Measurements from ENCODE around the gene TSC2.
"Not testable (repeated sequence)": the region's sequence is repeated elsewhere in the genome, so short reads cannot be mapped to it uniquely, and the experiment has no call there.

The TSC2 gene

DNA sequence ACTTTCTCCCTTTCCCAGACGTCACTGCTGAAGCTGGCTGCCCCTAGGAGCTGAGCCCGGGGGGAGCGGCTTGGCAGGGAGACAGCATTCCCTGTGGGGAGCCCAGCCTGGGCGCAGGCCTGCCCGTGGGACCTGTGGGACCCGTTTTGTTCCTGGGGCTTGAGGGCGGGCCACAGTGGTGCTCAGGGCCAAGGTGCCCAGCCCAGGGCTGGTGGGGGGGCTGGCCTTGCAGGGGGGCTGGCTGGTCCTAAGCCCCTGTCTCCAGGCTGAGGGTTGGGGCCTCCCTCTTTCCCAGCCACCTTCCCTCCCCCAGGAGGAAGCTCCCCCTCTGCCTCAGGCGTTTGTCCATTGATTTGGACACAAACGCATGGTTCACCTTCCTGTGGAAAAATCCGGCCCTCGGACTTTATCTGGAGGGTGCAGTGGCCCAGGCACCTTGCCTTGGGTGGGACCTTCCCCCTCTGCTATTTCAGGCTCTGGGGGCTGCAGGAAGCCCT is 16.7 kb upstream of the TSC2 start:
- no peak for DNase-seq

DNA sequence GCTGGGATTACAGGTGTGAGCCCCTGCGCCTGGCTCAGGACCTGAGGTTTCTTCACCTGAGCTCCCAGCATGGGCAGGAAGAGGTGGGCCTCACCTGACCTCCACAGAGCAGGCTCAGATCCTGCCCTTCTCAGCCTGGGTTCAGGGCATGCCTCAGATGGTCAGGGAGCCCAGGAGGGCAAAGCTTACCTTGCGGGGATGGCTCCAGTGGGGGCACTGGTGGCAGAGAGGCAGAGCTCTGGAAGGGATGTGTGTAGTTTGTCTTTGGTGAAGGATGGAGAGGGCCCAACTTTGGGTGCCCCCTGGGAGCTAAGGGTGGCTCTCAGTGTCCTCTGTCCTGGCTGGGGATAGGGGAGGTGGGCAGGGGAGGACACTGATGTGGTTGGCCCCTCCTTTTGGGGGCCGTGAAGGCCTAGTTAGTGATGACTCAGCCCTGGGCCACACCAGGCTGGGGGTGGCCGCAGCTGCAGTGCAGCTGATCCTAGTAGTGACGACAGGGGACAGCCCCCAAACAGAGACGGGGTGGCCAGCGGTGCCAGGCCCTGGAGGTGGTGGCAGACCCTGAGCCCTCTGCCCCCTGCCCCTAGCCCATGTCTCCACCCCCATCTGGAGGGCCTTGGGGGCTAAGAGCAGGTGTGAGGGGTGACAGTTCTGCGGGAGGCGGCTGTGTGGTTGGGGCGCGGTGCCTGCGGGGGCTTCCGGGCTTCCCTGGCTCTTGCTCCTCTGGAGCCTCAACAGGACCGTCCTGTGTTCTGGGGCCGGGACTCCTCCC is 15.3 kb upstream of the TSC2 start:
- no peak for DNase-seq

DNA sequence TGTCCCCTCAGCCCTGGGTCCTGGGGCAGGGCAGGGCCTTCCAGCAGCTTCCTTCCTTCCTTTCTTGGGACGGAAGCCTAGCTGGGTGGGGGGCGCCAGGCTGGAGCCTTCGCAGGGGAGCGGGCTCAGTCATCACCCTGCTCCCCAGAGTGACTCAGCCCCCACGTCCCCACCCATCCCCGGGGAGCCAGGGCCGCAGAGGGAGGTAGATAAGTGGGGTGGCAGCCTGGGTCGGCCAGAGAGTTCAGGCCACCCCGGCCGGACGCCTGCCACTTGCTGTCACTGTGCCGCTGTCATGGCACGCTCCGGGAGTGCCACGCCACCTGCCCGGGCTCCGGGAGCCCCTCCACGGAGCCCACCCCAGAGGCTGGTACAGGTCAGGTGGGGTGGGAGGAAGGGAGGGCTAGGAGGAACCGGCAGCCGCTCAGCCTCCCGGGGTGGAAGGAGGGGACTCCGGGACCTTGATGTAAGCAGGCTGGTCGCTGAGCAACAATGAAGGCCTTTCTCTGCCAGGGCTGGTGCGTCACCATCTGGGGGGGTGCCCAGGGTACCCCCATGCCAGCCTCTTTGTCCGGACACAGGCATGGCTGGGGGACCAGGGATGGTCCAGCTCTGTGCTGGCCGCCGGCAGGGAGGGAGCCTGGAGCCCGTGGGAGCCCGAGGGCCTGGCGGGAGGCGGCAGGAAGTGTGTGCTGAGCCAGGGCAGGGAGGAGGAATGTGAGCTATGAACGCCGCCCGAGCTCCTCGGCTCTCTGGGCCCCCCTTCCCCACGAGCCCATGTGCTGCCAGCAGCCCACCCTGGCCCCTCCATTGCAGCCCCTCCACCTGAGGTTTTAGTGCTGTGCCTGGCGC is 14.5 kb upstream of the TSC2 start:
- DNase-seq: no peak

DNA sequence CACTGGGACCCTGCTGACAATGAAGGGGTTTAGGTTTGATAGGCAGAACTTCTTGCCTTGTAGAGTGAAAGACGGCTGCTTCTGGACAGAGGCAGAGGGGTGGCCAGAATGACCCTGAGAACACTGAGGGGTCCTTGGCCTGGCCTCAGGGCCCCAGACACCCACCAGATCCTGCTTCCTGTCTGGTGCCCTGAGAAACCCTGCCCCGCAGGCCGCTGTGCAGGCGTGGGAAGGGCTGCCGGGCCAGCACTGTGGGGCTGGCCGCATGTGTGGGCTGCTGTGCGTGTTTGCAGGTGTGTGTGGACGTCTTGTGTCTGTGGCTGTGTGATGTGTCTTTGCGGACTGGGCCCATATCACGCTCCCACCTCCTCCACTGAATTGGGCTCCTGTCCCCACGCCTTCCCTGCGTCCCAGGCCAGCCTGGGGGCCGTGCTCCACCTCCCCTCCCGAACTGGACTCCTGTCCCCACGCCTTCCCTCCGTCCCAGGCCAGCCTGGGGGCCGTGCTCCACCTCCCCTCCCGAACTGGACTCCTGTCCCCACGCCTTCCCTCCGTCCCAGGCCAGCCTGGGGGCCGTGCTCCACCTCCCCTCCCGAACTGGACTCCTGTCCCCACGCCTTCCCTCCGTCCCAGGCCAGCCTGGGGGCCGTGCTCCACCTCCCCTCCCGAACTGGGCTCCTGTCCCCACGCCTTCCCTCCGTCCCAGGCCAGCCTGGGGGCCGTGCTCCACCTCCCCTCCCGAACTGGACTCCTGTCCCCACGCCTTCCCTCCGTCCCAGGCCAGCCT is 13.7 kb upstream of the TSC2 start:
- DNase-seq: not testable (repeated sequence)

DNA sequence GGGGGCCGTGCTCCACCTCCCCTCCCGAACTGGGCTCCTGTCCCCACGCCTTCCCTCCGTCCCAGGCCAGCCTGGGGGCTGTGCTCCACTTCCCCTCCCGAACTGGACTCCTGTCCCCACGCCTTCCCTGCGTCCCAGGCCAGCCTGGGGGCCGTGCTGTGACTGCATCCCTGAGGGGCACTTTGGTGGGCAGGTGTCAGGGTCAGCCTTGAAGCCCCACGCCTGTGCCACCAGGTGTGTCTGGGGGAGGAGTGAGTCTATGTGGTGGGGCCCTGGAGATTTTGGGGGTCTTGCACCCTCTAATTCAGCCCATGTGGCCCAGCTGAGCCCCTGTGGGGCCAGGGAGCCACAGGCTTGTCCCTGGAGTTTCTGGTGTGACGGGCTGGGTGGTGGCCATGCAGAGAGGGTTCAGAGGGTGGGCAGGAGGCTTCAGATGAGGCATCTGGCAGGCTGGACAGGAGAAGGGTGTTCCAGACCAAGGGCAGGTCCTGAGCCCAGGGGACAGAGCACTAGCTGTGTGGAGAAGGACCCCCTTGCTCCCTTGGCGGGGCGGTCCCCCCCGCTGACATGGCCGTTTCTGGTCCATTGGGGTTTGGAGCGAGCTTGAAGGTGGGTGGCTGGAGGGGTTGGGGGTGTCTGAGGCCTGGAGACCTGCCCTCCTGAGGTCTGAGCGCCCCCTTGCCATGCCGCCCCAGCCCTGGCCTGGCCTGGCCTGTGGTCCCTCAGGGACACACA is 12.9 kb upstream of the TSC2 start:
- no peak for DNase-seq

DNA sequence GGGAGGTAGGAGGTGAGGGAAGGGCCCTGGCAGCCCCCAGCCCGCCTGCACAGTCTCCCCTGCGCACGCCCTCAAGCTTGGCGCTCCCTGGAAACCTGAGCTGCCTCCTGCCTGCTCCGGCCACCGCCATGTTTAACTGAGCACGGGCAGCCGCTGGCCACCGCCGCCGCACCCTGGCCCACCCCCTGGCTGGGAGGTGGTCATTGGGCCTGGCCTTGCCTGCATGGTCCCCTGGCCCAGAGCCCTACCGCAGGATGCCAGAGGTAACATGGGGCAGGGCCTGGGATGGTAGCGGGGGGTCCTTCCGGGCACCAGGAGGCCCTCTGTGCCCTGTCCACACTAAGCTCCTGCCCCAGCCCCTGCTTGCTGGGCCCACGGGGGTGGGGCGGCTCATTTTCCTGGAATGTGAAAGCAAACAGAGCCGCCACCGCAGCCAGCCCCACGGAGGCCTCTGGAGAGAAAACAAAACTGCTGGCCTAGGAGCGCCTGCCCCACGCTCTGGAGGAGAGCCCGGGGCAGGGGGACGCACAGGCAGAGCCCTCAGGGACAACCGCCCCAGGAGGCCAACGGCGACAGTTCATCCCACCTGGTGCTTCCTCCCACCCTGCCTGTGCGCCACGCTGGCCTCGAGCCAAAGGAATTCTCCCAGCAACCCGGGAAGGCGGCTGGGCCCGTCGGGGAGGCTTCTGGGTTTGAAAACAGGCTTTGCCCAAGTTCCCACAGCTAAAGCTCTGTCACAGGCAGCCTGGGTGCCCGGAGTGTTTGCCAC is 12.2 kb upstream of the TSC2 start:
- no peak for DNase-seq

DNA sequence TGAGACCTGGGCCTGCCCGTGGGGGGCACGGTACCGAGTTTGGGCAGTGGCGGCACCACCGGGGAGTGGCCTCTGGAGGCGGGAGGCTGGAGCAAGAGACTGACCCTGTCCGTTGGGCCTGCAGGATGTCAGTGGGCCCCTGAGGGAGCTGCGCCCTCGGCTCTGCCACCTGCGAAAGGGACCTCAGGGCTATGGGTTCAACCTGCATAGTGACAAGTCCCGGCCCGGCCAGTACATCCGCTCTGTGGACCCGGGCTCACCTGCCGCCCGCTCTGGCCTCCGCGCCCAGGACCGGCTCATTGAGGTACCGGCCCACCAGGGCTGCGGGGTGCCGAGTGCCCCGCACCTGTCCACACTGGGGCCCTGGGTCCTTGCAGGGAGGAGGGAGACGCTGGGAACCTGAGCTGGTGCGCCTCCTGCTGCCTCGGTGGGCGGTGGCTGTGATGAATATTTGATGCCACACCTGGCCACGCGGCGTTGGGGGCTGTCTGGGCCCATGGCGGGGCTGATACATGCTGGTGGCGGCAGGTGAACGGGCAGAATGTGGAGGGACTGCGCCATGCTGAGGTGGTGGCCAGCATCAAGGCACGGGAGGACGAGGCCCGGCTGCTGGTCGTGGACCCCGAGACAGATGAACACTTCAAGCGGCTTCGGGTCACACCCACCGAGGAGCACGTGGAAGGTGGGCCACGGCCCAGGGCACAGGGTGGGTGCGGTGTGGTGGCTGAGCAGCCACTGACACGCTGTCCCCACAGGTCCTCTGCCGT is 11.4 kb upstream of the TSC2 start:
- DNase-seq: no peak

DNA sequence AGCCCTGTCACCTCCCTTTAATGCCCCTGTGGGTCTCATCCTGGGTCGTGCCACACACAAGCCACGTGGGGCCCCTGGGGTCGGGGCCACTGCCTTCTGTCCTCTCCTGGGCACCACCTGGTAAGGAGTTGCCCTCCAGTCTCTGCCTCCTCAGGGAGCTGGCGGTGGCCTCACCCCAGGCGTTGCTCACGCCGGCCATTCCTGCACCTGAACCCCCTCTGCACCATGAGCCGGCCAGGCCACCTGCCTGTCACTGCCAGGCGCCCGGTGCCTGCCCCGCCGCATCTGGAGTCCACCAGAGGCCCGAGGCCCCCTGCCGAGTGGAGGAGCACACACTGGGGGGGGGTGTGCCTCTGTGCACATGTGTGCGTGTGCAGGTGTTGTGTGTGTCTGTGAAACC is 10.7 kb upstream of the TSC2 start:
- DNase-seq: no peak

DNA sequence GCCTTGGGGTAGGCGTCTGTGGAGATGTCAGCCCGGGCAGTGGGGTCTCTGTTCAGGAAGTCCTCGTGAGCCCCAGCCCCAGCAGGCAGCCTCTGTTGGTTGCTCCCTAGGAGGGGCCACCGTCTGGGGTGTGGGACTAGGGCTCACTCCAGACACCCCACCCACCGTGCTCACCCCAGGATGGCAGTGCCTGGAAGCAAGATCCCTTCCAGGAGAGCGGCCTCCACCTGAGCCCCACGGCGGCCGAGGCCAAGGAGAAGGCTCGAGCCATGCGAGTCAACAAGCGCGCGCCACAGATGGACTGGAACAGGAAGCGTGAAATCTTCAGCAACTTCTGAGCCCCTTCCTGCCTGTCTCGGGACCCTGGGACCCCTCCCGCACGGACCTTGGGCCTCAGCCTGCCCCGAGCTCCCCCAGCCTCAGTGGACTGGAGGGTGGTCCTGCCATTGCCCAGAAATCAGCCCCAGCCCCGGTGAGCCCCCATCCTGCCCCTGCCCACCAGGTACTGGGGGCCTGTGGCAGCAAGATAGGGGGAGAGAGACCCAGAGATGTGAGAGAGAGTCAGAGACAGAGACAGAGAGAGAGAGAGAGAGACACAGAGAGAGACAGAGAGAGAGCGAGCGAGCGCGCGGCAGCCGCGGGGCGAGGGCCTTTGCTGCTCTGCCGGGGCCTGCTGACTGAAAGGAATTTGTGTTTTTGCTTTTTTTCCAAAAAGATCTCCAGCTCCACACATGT is 10.0 kb upstream of the TSC2 start:
- DNase-seq: no peak

DNA sequence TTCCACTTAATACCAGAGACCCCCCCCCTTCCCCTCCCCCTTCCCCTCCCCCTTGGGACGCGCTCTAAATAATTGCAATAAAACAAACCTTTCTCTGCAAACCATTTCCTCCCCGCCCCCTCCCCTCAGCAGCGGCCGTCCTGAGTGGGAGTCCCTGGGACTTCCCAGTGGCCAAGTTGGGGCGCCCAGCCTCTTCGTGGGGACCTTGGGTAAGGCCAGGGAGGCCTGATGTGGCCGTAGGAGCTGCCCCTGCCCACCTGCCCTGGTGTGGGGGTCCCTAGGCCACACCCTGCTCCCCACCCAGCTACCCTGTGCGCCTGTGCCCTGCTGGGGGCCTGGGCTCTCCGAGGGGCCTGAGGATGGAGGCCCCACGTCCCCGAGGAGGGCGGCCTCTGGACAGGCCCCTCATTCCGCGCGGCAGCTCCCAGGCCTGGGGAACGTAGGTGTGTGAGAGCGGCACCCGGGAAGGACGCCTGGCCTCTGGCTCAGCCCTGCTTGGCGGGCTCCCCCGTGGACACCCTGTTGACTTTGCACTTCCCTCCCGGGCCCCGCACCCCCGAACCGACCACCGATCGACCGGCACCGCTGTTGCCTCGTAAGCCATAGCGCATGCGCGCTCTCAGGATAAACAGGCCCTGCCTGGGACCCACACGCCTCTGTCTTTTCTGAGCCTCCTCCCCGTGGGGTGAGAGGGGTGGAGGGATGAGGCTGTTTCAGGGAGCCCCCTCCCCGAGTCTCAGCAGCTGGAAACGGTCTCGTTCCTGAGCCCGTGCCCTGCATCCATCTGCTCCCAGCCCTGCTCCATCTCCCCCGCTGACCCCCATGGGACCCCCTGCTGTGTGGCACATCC is 9.2 kb upstream of the TSC2 start:
- DNase-seq: no peak

DNA sequence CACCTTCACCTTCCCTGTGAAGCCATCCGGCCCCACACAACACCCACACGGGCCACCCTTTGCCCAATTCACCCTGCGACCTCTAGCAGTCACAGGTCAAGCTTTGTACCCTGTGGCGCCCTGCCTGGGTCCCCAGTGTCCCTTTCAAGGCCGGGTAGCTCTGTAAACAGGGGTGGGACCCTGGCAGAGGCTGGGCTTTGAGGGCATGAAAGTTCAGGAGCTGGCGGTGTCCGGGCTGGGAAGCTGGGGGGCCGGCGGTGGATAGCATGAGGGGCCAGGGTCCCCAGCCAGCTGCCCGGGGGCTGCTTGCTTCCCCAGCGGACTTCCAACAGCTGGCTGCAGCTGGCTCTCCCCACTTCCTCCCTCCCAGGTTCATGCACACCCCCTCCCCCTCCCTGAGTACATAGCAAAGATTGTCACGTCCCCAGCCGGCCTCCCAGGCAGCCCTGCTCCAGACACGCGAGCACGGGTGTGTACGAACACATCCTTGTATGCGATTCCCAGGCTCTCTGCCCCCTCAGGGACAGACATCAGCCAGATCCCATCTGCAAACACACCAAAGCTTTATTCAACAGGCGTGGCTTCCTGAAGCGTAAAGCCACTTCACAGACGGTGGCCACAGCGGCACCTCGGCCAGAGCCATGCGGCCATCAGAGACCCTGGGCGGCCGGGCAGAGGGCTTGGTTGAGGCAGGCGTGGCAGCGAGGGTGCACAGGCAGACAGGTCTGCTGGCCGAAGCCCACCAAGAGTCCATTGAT is 8.3 kb upstream of the TSC2 start:
- no peak for DNase-seq

DNA sequence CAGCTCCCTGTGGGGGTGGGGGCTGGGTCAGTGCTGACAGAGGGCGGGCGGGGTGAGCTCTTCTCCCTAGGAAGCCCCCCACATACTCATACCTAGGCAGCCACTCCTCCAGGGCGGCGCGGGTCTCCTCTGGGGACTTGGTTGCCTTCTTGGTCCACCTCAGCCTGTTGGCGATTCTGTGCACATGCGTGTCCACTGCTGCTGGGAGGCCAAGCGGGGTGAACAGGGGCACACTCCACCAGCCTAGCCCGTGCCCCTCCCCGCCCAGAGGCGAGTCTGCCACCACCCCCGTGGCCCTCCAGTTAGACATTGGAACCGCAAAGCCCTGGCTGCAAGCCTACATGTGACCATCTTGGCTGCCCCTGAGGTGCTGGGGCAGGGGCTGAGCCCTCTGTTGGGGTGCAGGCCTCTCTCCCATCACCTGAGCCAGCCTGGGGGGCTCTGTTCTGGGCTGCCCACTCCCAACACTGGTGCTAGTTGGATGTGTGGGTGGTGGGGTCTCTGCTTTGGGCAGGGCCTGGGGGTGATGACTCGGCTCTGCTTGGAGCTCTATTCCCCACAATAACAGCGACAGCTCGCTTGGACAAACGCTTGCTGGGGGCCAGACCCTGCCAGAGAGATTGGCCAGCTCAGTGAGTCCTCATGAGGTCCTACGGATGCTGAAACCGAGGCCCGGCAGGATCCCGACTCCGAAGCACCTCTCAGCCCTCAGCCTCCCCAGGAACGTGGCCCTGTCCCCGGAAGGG is 7.6 kb upstream of the TSC2 start:
- no peak for DNase-seq

DNA sequence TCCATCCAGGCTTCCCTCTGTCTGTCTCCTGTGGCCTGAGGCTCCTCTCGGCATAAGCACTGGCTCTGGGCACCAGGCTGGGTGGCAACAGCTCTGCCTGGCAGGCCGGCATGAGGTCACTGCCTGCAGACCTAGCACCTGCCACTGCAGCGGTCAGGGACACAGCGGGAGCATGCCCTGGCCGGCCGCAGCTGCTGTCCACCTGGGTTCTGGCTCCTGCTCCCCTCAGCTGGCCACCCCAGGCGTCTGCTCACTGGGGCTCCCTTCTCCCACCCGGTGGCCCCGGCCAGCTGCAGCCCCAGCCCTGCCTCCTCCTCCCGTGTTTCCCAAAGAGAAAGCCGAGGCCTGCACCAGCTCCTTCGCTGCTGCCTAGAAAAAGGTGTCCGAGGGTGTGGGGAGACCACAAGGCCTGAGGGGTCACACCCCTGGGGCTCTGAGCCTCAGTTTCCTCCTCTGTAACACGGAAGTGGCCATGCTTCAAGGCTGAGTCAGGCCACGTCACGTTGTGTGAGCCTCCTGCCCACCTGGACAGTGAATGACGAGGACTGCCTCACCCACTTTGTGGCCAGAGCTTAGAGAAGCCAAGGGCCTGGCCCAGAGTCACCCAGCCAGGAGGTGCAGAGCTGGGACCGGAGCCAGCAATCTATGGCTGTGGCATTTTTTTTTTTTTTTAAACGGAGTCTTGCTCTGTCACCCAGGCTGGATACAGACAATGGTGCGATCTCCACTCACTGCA is 6.8 kb upstream of the TSC2 start:
- DNase-seq: no peak

DNA sequence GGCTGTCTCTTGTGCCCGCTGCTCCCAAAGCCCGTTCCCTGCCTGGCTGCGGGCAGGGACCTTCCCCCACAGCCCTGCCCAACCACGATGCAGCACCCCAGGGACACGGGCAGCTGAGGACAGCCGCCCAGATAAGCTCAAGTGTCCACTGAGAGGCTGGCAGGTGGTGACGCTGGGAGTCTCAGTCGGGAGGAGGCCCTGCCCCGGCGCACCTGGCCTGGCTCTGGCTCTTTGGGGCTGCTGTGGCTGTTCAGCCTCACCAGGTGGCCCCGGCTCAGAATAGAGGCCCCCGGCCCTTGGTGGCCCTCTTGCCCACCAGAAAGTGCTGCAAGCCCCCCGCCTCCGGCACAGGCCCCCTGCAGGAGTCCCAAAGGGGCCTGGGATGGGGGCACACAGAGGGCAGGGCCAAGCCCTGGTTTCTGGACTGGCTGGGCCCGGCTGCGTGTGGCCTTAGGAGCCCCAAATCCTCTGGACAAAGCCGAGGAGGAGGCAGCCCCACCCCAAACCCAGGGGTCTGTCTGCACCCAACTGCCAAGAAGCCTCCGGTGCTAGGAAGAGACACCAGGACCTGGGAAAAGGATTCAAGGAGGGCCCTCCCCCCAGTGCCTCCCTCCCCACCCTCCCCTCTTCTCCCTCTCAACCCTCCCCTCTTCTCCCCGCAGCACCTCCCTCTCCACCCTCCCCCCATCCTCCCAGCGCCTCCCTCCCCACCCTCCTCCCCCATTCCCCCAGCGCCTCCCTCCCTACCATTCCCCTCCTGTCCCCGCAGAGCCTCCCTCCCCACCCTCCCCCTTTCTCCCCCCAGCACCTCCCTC is 5.4 kb upstream of the TSC2 start:
- DNase-seq: no peak

DNA sequence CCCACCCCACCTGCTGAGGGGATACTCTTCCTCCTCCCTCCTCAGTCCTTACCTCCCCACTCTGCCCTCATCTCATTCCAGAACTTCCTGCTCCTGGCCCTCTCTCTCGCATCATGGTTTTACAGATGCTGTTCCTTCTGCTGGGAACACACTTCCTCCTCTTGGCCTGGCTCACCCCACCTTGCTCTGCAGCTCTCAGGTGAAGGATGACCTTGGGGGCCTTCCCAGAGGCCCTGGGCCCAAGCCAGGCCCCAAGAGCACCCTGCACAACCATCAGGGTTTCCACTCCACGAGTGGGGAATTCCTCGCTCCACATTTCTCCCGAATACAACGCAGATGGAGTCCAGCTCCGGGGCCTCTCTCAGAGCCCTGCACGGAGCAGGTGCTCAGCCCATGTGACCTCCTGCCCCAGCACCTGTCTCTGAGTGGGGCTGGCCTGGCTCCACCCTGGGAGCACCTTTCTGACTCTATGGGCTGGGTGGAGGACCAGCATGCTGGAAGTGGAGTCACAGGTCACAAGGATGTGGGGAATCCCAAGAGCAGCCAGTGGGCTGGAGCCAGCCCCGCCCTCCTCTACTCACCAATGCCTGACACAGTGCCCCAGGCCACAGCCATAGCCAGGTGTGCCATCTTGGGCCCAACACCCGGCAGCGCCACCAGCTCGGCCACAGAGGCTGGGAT is 4.7 kb upstream of the TSC2 start:
- DNase-seq: peak in 1 of 2 donors; percentile 70

All from inflammatory macrophage treated with lipopolysaccharide for 1 hour (primary cell).